GM21528 (cell line): ENCODE data around the gene STK32C.
"Not testable (repeated sequence)": the region's sequence is repeated elsewhere in the genome, so short reads cannot be mapped to it uniquely, and the experiment has no call there.

Experiments
- ATAC-seq: cut with Tn5 transposase; IDR thresholded peaks from one replicate; pipeline ENCODE4 v1.9.1; 2021; ENCODE audit warnings: mild to moderate bottlenecking, moderate library complexity; ENCODE audit not compliant: unreplicated experiment, low FRiP score

The STK32C gene

DNA sequence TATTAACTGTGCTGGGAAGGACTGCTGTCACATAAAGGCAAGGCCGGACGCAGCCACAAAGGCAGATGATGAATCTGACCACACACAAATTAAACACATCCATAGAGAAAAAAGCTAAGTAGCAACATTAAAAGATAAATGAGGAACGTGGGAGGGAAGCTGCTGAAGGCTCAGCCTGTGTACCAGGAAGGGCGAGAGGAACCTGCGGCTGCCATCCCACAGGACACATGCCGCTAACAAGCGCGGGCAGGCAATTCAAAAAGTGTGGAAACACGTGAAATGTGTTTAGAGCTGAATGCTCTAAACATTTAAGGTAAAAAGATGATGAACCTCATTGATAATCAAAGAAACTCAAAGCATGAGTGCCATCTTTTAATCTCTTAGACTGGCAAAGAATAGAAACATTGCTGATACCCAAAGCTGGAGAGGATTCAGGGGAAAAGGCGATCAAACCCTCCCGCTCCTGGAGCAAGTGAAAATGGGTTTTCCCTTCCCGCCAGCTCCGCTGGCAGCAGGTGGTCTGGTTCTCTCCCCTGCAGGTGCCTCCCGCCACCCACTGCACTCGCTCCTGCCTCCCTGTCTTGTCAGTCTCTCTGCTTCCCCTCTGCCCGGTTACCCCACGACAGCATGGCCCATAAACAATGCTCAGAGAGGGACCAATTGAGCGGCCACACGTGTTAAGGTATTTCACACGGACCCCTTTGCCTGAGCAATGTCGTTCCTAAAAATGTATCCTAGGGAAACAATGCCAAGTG lies 4.2 kb downstream of the STK32C start:
- ATAC-seq, result no peak

DNA sequence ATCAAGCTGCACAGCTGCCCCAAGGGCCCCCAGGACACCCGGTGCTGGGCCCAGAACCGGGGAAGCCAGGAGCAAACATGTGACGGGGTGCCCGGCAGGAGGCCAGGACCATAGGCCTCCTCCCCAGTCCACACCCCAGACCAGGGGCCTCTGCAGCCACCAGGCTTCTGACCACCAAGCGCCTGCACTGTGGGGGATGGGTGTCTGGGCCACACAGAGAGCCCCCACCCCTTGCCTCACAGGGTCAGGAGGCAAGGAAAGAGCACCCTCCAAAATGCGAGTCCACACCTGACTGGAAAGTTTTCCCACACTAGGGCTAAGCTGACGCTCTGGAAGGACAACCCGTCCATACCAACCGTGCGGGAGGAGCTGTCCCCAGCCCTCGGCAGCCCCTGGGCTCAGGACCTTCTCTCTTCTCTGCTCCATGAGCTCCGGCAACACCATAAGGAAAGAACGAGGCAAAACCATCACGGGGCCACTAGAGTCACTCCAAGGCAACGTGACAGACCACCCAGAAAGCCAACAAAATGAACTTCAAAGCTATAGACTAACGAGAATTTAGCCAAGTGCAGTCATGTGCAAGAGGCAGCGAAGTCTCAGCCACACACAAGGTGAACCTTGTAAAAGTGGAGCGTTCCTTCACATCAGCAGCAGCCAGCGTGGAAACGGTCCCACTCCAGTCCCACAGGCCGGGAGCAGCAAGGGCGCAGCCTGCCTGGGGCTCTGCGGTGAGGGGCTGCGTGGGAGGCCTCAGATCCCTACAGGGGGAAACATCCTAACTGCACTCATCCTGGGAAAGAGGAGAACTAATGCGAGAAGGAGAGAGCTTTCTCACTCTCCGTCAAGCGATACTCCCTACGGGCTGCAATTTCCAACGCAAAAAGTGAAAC lies 5.1 kb downstream of the STK32C start:
- no peak for ATAC-seq

DNA sequence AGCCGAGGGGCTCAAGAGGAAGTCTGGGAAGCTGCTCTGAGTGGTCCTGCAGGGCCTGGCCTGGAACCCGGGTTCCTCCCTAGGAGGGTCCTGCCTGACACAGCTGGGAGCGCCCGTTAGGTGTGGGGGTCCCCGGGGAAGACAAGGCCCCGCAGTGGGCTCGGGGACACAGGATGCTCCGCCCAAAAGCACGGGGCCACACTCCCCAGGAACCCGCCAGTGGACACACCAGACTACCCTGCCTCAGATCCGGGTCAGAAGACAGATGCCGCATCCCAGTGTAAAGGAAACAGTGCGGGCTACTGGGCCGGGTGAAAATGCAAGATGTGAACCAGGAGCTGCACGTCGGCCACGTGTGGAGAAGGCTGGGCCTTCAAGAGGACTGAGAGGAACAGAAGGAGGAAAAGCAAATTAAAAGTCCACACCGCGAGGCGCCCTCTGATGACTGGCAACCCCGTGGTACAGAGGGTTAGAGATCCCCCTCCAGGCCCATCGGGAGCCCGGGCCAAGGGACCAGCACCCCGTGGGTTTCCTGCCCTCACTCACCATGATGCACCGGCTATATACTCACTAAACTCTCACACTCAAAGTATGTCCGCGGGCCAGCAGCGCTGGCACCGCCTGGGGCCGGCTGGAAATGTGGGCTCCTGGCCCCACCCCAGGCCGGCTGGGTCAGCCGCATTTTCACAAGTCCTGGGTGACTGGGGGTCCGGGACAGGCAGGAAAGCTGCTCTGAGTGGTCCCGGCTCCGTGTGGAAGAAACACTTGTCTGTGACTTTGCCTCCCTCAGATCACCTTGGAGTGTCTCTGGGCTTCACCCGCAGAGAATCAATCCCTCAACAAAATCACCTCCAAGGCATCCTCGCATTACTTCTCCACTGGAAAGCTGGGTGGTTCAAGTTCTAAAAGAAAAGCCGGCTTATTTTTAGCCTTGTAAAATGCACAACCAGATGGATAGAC lies 6.1 kb downstream of the STK32C start:
- no peak for ATAC-seq

DNA sequence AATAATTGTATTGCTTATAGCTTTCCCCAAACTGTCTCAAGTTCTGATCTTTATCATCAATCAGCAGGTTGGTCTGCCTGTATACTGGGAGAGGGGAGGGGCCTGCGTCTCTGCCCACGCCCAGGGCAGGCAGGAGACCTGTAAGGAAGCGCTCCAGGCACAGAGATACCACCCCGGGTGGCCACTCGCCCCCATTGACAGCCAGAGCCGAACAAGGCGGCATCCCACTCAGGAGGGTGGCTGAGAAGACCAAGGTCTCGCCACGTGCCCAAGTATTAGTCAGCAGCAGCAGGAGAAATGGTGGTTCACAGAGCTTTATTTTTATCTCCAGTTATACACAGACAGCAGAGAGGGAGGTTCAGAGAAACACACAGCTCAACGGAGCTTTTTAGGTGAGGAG lies 7.2 kb downstream of the STK32C start:
- ATAC-seq, result no peak

DNA sequence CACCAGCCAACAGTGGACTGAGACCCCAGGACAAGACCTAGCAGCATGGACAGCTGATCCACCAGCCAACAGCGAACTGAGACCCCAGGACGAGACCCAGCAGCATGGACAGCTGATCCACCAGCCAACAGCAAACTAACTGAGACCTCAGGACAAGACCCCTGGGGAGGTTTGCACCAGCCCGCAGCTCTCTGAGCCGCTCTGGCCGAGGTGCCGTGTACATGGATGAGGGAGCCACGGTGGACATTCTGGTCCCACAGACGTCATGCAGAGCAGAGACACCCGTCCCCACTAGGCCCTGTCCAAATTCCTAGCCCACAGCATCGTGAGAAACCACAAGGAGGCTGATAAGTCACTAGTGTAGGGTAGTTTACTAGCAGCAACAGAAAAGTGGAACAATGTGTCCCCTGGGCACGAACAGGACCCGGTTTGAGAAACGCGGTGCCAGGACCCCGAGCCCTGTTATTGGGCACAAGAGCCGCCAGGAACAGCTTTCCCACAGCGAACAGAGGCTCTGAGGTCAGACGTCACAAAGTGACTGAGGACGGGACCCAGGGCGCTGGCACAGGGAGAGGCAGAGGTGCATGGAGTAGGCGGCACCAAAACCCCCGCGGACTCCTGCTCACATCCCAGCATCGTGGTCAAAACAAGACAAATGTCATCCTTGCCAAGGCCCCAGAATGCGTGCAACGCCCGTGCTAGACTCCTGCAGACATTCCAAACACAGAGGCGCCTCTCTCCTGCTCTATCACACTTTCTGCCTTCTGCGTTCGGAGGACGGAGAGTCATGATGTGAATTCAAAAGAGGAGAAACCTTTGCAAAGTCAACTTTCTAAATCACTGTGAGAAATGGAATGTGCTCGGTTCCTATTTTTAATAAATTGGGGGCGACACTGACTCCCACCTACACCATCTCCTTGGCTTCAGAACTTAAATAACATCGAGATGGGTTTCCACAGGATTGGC lies 8.1 kb downstream of the STK32C start:
- no peak for ATAC-seq

DNA sequence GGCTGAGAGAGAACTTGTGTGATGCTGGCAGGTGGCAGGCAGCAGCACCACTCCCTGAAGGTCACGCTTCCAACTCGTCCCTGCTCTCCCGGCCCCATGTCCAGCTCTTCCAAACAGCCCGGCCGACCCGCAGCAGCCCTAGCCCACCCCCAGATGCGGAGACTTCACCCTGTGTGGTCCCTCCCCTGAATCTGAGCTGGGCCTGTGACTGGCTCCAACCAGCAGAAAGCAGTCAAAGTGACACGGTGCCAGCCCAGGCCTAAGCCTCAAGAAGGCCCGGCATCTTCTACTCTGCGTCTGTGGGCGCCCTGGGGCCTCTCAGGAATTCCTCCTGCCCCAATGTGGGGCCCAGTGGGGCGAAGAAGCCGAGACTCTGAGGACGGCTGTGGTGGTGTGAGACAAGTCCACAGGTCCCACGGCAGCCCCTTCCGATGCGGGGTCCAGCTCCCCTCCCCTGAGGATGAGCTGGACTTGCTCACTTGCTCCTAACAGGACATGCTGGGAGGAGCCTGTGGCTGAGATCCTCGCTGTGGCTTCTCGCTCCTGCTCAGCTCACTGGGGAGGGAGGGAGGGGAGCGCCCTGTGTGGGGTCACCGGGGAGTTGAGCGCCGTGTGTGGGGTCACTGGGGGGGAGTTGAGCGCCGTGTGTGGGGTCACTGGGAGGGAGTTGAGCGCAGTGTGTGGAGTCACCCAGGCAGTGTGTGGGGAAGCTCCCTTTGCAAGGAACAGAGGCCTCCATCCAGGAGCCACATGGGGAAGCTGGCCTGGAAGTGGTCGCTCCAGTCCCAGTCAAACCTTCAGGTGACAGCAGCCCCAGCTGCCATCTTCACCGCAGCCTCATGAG lies 9.5 kb downstream of the STK32C start:
- ATAC-seq, result no peak

DNA sequence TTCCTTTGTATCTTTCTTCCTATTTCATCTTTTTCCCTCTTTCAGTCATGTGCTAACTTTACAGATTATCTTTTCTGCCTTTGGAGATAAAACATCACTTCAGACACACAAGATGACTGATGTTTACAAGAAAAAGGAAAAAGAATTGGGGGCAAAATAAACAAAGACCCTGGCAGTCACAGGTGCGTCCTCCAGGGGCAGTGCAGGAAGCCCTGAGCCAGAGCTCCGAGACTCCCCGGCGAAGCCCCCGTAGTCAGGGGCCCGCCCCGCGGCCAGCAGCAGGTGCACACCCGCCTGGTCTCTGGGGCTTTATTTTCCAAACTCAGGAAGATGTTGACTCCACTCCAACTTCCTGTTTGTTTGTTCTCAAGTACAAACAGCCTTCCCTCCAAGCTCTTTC lies 10.2 kb downstream of the STK32C start:
- no peak for ATAC-seq

DNA sequence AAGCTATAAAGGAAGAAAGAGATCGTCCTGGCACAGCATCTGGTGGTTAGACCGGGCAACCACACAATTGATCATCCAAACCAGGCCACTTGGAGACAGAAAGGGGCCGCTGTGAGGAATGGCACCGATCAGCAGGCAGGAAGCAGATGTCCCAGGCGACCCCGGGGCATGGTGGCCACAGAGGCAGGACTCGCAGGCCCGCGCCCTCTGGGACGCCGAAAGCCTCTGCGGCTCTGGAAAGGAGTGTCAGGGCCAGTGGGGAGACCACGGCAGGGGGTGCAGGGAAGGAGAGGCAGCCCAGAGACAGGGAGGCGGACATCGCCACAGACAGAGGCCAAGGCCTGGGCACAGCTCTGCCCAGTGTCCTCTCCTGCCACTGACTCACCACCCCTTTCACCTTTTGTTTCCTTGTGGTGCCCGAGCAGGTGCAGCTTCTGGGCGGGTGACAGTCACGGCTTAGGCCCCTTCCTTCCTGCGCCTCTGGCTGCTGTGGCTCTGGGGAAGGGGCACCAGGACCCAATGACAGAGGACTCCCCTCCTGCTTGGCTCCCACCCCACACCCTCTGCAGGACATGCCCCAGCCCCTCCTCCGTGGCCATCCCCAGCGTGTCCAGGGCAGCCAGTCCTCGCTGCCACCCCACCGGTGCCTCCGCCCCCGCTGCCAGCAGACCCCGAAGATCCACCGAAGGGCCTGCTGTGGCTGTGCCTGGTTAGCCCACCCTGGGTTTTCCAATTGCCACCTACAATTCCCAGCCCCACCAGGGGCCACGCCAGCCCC lies 10.9 kb downstream of the STK32C start:
- ATAC-seq, result no peak

DNA sequence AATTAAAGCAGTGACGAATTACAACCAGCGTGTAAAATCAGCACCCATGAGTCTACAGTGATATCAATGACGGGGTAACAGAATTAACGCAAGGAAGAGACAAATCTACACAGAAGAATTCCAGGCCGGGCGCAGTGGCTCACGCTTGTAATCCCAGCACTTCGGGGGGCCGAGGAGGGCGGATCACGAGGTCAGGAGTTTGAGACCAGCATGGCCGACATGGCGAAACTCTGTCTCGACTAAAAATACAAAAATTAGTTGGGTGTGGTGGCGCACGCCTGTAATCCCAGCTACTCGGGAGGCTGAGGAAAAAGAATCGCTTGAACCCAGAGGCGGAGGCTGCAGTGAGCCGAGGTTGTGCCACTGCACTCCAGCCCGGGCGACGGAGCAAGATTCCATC lies 12.3 kb downstream of the STK32C start:
- ATAC-seq, result not testable (repeated sequence)

DNA sequence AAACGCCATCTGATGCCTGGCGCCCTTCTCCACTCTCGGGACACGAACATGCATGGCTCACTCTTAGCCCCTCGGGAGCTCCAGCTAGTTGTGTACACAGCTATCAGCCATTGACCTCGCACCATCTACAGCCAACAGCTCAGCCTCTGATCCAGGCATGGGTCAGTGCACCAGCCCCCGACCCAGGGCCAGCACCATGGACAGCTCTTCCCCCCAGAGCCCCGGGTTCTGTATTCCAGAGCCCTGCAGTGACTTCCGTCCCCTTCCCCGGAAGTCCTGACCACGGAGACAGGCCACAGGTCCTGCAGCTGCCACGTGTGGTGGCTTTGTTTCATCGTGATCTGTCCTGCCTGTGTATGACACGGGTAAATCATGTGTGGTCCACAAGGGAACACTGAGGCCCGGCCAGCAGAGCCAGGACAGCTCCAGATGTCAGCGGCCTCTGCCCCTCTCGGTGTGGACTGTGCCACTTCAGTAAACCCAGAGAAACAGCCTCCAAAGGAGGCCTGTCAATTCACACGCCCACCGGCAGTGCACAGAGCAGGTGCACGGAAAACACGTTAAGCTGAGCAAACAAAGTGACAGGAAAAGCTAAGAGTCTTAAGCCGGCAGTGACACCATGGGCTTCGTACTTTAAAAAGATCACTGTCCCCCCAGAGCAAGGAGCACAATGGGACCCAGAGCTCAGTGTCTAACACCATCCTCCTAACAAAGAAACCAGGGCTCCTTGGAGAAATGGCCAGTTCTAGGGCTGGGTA lies 13.0 kb downstream of the STK32C start:
- ATAC-seq, result no peak

DNA sequence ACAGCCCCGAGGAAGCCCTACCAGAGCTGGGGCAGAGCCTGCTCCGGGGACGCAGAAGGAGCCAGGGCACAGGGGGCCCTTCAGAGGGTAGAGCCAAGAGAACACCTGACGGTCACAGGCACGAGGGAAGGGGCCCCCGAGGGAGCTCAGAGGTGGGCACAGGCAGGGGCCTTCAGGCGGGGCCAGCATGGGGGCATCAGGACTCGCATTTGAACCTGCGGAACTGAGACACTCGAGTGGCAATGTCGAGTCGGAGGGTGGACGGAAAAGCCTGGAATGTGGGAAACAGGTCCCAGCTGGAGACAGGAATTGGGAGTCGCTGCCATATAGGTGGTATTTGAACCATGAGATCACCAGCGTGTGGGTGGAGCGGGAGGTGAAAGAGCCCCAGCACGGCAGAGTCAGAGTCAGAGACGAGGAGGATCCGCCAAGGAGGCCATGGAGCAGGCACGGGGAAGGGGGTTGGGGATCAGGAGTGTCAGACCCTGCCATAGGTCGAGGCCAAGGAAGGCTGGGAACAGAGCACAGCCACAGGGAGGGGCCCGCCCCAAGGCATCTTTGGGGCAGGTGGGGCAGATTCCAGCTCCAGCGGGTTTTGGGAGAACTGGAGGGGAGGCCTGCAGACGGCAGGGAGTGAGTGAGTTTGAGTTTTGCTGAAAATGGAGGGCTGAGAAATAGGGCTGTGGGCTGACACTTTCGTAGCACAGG lies 13.8 kb downstream of the STK32C start:
- ATAC-seq, result no peak

DNA sequence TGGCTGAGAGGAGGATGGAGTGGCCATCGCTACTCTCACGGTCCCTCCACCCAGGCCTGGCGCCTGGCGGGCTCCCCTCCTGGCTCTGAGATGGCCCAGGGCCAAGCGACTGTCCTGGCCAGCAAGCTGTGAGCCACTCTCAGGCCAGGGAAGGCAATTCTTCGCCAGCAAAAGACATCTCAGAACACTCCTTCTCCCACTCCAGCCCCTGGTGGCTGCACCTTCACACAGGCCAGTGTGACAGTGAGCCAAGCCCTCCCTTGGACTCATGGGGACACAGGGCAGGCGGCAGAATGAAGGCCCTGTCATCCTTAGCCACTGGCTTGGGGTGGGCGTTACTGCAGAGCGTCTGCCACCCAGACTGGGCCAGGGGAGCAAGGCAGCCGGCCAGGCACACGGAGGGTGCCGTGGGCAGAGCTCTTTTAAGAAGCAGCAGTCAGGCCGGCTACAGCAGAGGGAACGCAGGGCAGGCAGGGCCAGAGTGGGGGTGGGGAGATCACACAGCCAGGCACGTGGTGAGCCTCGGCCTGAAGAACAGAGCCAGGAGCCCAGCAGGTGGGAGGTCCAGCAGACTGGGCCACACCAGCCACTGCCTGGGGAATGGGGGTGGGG lies 14.4 kb downstream of the STK32C start:
- ATAC-seq, result no peak

DNA sequence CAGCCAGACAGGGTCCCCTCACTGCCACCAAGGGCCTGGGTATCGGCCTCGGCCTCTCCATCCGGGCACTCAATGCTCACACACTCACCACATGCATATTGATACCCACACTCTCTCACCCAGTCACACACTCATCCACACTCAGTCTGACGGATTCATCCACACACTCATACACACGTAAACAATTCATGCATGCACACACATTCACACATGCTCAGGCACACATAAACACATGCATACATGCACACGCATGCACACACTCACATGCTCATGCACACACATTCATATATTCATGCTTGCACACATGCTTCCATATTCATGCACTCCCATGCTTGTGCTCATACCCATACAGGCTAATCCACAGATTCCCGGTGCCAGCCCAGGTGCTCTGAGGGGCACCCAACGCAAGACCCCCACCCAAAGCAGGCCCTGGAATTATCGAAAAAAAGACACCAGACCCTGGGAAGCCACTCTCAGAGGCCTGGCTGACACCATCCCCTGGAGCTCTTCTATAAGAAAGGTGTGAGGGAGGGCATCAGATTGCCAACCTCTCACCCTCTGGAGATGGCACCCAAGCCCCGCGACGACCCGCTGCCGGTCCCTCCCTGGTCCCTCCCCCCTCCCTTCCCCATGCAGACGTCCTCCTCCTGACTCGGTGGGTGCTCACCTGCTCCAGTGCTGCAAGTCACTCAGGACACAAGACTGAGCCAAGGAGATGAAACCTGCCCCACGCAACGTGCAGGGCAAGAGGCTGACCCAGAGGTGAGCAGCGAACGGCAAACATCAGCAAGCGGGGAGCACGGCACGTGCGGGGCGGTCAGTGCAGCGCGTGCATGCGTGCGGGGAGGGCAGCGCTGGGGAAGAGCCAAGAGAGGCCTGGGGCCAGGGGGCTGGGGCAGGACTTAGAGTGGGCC lies 15.2 kb downstream of the STK32C start:
- ATAC-seq, result no peak

DNA sequence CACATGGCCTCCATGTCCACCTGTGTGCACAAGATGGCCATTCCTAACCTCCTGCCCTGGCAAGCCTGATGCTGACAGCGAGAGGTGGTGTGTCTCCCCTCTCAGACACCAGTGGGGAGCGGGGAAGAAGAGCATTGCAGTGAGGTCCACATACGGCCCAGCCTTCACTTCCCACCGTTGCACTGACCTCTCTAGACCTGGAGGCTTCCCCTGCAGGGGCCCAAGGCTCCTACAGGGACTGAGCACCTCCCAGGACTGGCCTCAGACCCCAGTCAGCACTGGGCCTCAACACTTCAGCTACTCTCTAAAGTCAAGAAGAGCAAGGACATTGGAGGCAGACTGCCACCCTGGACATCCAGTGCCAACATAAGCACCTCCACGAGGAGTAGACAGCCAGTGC lies 15.9 kb downstream of the STK32C start:
- ATAC-seq, result no peak

DNA sequence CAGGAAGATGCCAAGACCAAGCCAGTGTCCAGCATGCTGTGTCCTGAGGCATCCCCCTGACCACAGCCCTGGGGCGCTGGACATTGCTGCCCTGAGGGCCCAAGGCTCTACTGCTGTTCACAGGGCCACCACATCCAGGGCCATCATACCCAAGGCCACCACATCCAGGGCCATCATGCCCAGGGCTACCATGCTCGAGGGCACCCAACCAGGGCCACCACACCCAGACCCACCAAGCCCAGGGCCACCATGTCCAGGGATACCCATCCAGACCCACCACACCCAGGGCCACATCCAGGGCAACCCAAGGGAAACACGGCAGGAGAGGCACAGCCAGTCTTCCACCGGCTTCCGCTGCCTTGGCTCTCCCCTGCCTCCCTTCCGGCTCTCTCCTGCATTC lies 17.1 kb downstream of the STK32C start:
- ATAC-seq, result no peak
